OCI-LY1 (cell line): Measurements from ENCODE around the gene PDE6B.

Experiments
- H2AFZ ChIP-seq: fragments of 200-600 bp; sonication (generic), shearing (Covaris generic); 2 replicates; pipeline ENCODE4 v1.6.0; 2014; ENCODE audit warnings: antibody characterized with exemption, mild to moderate bottlenecking, low read length
- H3F3A ChIP-seq: fragments of 200-600 bp; sonication (generic), shearing (Covaris generic); 2 replicates; pipeline ENCODE4 v1.6.0; 2014; ENCODE audit warnings: mild to moderate bottlenecking, antibody characterized with exemption, low read length, moderate library complexity; ENCODE audit not compliant: insufficient read depth
- H3K27ac ChIP-seq: fragments of 200-600 bp; sonication (generic); 2 replicates; pipeline ENCODE4 v1.5.1; 2014; ENCODE audit warnings: low read length, mixed run types, mild to moderate bottlenecking, low read depth; ENCODE audit not compliant: poor library complexity, severe bottlenecking
- H3K27me3 ChIP-seq: fragments of 200-600 bp; sonication (generic); 2 replicates; pipeline ENCODE4 v1.6.0; 2014; ENCODE audit warnings: antibody characterized with exemption, mild to moderate bottlenecking, low read length, moderate library complexity; ENCODE audit not compliant: insufficient read depth
- H3K36me3 ChIP-seq: fragments of 200-600 bp; sonication (generic); 2 replicates; pipeline ENCODE4 v1.6.1; 2014; ENCODE audit warnings: mild to moderate bottlenecking, antibody characterized with exemption, low read length, moderate library complexity, mixed read lengths; ENCODE audit not compliant: insufficient read depth
- H3K4me1 ChIP-seq: fragments of 200-600 bp; sonication (generic); 2 replicates; pipeline ENCODE4 v1.5.1; 2014; ENCODE audit warnings: mild to moderate bottlenecking, low read length, moderate library complexity; ENCODE audit not compliant: insufficient read depth, severe bottlenecking
- H3K4me2 ChIP-seq: fragments of 200-600 bp; sonication (generic), shearing (Covaris generic); 2 replicates; pipeline ENCODE4 v1.6.1; 2014; ENCODE audit warnings: low read length
- H3K4me3 ChIP-seq: fragments of 200-600 bp; sonication (generic); 2 replicates; pipeline ENCODE4 v1.5.1; 2014; ENCODE audit warnings: low read length, low read depth, mild to moderate bottlenecking, mixed read lengths; ENCODE audit not compliant: poor library complexity, severe bottlenecking
- H3K79me2 ChIP-seq: fragments of 200-600 bp; shearing (Covaris generic); 2 replicates; pipeline ENCODE4 v1.6.1; 2016; ENCODE audit warnings: mixed run types, low read length, mixed read lengths; ENCODE audit not compliant: insufficient read depth
- H3K9ac ChIP-seq: fragments of 200-600 bp; sonication (generic), shearing (Covaris generic); 2 replicates; pipeline ENCODE4 v1.6.1; 2014; ENCODE audit warnings: mild to moderate bottlenecking, low read length, mixed read lengths
- H3K9me2 ChIP-seq: fragments of 200-600 bp; sonication (generic), shearing (Covaris generic); 2 replicates; pipeline ENCODE4 v1.6.1; 2014; ENCODE audit warnings: low read depth, mild to moderate bottlenecking, low read length, mixed read lengths
- H3K9me3 ChIP-seq: fragments of 200-600 bp; shearing (Covaris generic); 2 replicates; pipeline ENCODE4 v1.6.1; 2014; ENCODE audit warnings: low read length, mixed read lengths
- H4K20me1 ChIP-seq: fragments of 200-600 bp; sonication (generic), shearing (Covaris generic); 2 replicates; pipeline ENCODE4 v1.6.0; 2016; ENCODE audit warnings: mild to moderate bottlenecking, low read length; ENCODE audit not compliant: insufficient read depth
- CTCF ChIP-seq: fragments of 200-600 bp; sonication (generic), shearing (Covaris generic); IDR thresholded peaks from 2 replicates; pipeline ENCODE4 v1.5.1; 2017; ENCODE audit warnings: mild to moderate bottlenecking, antibody characterized with exemption, low read length, moderate library complexity, mixed read lengths
- EZH2 ChIP-seq: fragments of 200-600 bp; sonication (generic), shearing (Covaris generic); IDR thresholded peaks from 2 replicates; pipeline ENCODE4 v1.8.0; 2017; ENCODE audit warnings: borderline replicate concordance, mixed run types, mild to moderate bottlenecking, antibody characterized with exemption, low read length, moderate library complexity, mixed read lengths

Gene PDE6B

GRCh38 chr4:620201-620600, 5.2 kb upstream of the PDE6B start:
- Histone ChIP-seq H4K20me1 (no peaks in the 10 kb centered on the region), H3K4me3 (no peak overlapping the region), H3K27ac (no peak overlapping the region), H3K4me1 (no peaks in the 10 kb centered on the region), H2AFZ (no peak overlapping the region), H3K79me2 (no peaks in the 10 kb centered on the region), H3K9me2 (no peaks in the 10 kb centered on the region), H3K9ac (no peak overlapping the region), H3F3A (no peaks in the 10 kb centered on the region), H3K4me2 (no peak overlapping the region), H3K27me3 (no peaks in the 10 kb centered on the region), H3K9me3 (no peaks in the 10 kb centered on the region), H3K36me3 (no peaks in the 10 kb centered on the region)
- TF ChIP-seq EZH2, result no peak
- no peak for TF ChIP-seq CTCF

- no peaks in the 10 kb centered on the region for H3F3A ChIP-seq
- no peaks in the 10 kb centered on the region for H3K79me2 ChIP-seq
- no peaks in the 10 kb centered on the region for H3K9me3 ChIP-seq
- H3K36me3 ChIP-seq, result no peaks in the 10 kb centered on the region
- no peak overlapping the region for H2AFZ ChIP-seq
- H3K9ac ChIP-seq, result no peak overlapping the region
- no peak overlapping the region for H3K27ac ChIP-seq
- H3K4me2 ChIP-seq, result no peak overlapping the region
- no peaks in the 10 kb centered on the region for H3K9me2 ChIP-seq
- no peaks in the 10 kb centered on the region for H3K4me1 ChIP-seq
- H3K27me3 ChIP-seq, result no peaks in the 10 kb centered on the region
- TF ChIP-seq EZH2, result no peak
- TF ChIP-seq CTCF, result no peak
- H4K20me1 ChIP-seq, result no peaks in the 10 kb centered on the region
- no peak overlapping the region for H3K4me3 ChIP-seq
Observed at GRCh38 chr4:620851-621261, 4.5 kb upstream of the PDE6B start.

GRCh38 chr4:621296-622070, 3.9 kb upstream of the PDE6B start:
- no peak for TF ChIP-seq CTCF
- no peak for TF ChIP-seq EZH2
- H3K36me3 ChIP-seq, result no peaks in the 10 kb centered on the region

More at GRCh38 chr4:621296-622070, 3.9 kb upstream of the PDE6B start:
- Histone ChIP-seq H3K4me2 (no peak overlapping the region), H4K20me1 (no peaks in the 10 kb centered on the region), H3K4me1 (no peaks in the 10 kb centered on the region), H3K79me2 (no peaks in the 10 kb centered on the region), H3K27ac (no peak overlapping the region), H3K9me3 (no peaks in the 10 kb centered on the region), H3K27me3 (no peaks in the 10 kb centered on the region), H2AFZ (no peak overlapping the region), H3K9ac (no peak overlapping the region), H3F3A (no peaks in the 10 kb centered on the region), H3K9me2 (no peaks in the 10 kb centered on the region), H3K4me3 (no peak overlapping the region)
